Neural cell (in vitro differentiated cells): ENCODE measurements around the gene PLCH1. TPM values are rescaled to one million over a fixed set of nuclear protein-coding genes. Genes with fewer than 3 reads are reported as not detected.

Experiments
- H2AFZ ChIP-seq: fragments of 200-600, 300-800 bp; sonication (generic), shearing (Covaris generic); 2 replicates; pipeline ENCODE4 v1.6.0; 2014; ENCODE audit warnings: low read depth, mild to moderate bottlenecking, antibody characterized with exemption, low read length, moderate library complexity
- H3F3A ChIP-seq: fragments of 200-600 bp; shearing (Covaris generic); 2 replicates; pipeline ENCODE4 v1.6.1; 2016; ENCODE audit warnings: mild to moderate bottlenecking, moderate library complexity, mixed read lengths, antibody characterized with exemption, low read length; ENCODE audit not compliant: insufficient read depth, poor library complexity, severe bottlenecking
- H3K27ac ChIP-seq: fragments of 200-600, 300-800 bp; sonication (generic), shearing (Covaris generic); 2 replicates; pipeline ENCODE4 v1.5.1; 2014; ENCODE audit warnings: mild to moderate bottlenecking, low read length, moderate library complexity
- H3K27me3 ChIP-seq: fragments of 300-800, 200-600 bp; sonication (generic), shearing (Covaris generic); 2 replicates; pipeline ENCODE4 v1.6.0; 2014; ENCODE audit warnings: mild to moderate bottlenecking, low read depth, low read length, moderate library complexity; ENCODE audit not compliant: insufficient read depth
- H3K36me3 ChIP-seq: fragments of 300-800, 200-600 bp; sonication (generic), shearing (Covaris generic); 2 replicates; pipeline ENCODE4 v1.5.1; 2014; ENCODE audit warnings: mild to moderate bottlenecking, antibody characterized with exemption, low read length, moderate library complexity; ENCODE audit not compliant: insufficient read depth
- H3K4me2 ChIP-seq: fragments of 300-800, 200-600 bp; sonication (generic), shearing (Covaris generic); 2 replicates; pipeline ENCODE4 v1.6.0; 2014; ENCODE audit warnings: mild to moderate bottlenecking, low read length
- H3K4me3 ChIP-seq: fragments of 300-800, 200-600 bp; sonication (generic), shearing (Covaris generic); 2 replicates; pipeline ENCODE4 v1.5.1; 2014; ENCODE audit warnings: mild to moderate bottlenecking, low read length, moderate library complexity
- H3K79me2 ChIP-seq: fragments of 200-600 bp; shearing (Covaris generic); replicated peaks from 2 replicates; pipeline ENCODE4 v1.6.0; 2014; ENCODE audit warnings: mild to moderate bottlenecking, low read length, moderate library complexity; ENCODE audit not compliant: insufficient read depth
- H3K9ac ChIP-seq: fragments of 300-800, 200-600 bp; sonication (generic), shearing (Covaris generic); 2 replicates; pipeline ENCODE4 v1.6.1; 2016; ENCODE audit warnings: mild to moderate bottlenecking, low read length, mixed read lengths
- H3K9me2 ChIP-seq: fragments of 200-600 bp; shearing (Covaris generic); 2 replicates; pipeline ENCODE4 v1.6.1; 2016; ENCODE audit warnings: mild to moderate bottlenecking, low read length, mixed read lengths; ENCODE audit not compliant: insufficient read depth
- H3K9me3 ChIP-seq: fragments of 200-600, 300-800 bp; sonication (generic), shearing (Covaris generic); 2 replicates; pipeline ENCODE4 v1.6.1; 2016; ENCODE audit warnings: mild to moderate bottlenecking, mixed run types, low read length, moderate library complexity, mixed read lengths
- H4K20me1 ChIP-seq: fragments of 200-600 bp; shearing (Covaris generic); 2 replicates; pipeline ENCODE4 v1.6.1; 2016; ENCODE audit warnings: mild to moderate bottlenecking, mixed run types; ENCODE audit not compliant: insufficient read depth
- CTCF ChIP-seq: fragments of 450-650 bp; IDR thresholded peaks from 2 replicates; pipeline ENCODE4 v1.5.1; 2014; ENCODE audit warnings: antibody characterized with exemption, mild to moderate bottlenecking, moderate library complexity; ENCODE audit not compliant: poor library complexity, severe bottlenecking
- EP300 ChIP-seq: fragments of 450-650 bp; conservative IDR thresholded peaks from 2 replicates; pipeline ENCODE4 v1.6.1; 2014; ENCODE audit warnings: antibody characterized with exemption, mild to moderate bottlenecking, moderate library complexity; ENCODE audit not compliant: poor library complexity, severe bottlenecking
- EZH2 ChIP-seq: fragments of 200-600, 300-800 bp; shearing (Covaris generic), sonication (generic); IDR thresholded peaks from 2 replicates; pipeline ENCODE4 v1.6.1; 2014; ENCODE audit warnings: antibody characterized with exemption, low read length, borderline replicate concordance, mild to moderate bottlenecking; ENCODE audit not compliant: insufficient read depth, poor library complexity, severe bottlenecking
- MXI1 ChIP-seq: fragments of 450-650 bp; conservative IDR thresholded peaks from 2 replicates; pipeline ENCODE4 v1.6.1; 2014; ENCODE audit warnings: antibody characterized with exemption, mild to moderate bottlenecking; ENCODE audit not compliant: poor library complexity, severe bottlenecking
- POLR2AphosphoS5 ChIP-seq: IDR thresholded peaks from 2 replicates; pipeline ENCODE4 v1.6.1; 2012
- RAD21 ChIP-seq: fragments of 450-650 bp; conservative IDR thresholded peaks from 2 replicates; pipeline ENCODE4 v1.6.1; 2014; ENCODE audit warnings: antibody characterized with exemption, mild to moderate bottlenecking, moderate library complexity
- REST ChIP-seq: IDR thresholded peaks from 2 replicates; pipeline ENCODE4 v1.6.1; 2012; ENCODE audit warnings: borderline replicate concordance
- SMC3 ChIP-seq: fragments of 450-650 bp; conservative IDR thresholded peaks from 2 replicates; pipeline ENCODE4 v1.6.1; 2014; ENCODE audit warnings: antibody characterized with exemption, mild to moderate bottlenecking, moderate library complexity; ENCODE audit not compliant: poor library complexity
- TAF1 ChIP-seq: IDR thresholded peaks from 2 replicates; pipeline ENCODE4 v1.6.1; 2012; ENCODE audit warnings: low read depth
- polyA plus RNA-seq: library from polyadenylated mRNA; depleted of rRNA; stranded (reverse); fragments of >200 nt; gene quantifications from 2 replicates; pipeline ENCODE4 v1.2.3, GENCODE V29; 2014

The PLCH1 gene
- polyA plus RNA-seq, 1 donor from 2014 or later, result 13.5 TPM

GRCh38 chr3:155663467-155664212, 81.2 kb downstream of the PLCH1 start:
- H3K9ac ChIP-seq, result no peak overlapping the region
- no peak overlapping the region for H3K27ac ChIP-seq
- H3K79me2 ChIP-seq, result peaks cover 9% of the 10 kb centered on the region
- H3K36me3 ChIP-seq, result no peaks in the 10 kb centered on the region
- no peak for TF ChIP-seq EZH2
- TF ChIP-seq RAD21, result no peak
- no peak for TF ChIP-seq CTCF
- TF ChIP-seq SMC3, result no peak
- TF ChIP-seq POLR2AphosphoS5, result no peak
- TF ChIP-seq TAF1, result no peak
- no peak for TF ChIP-seq MXI1
- TF ChIP-seq REST, result no peak
- no peak for TF ChIP-seq EP300
- no peak overlapping the region for H2AFZ ChIP-seq
- H3K4me3 ChIP-seq, result no peak overlapping the region
- no peaks in the 10 kb centered on the region for H3F3A ChIP-seq
- H3K9me2 ChIP-seq, result no peaks in the 10 kb centered on the region
- no peaks in the 10 kb centered on the region for H3K27me3 ChIP-seq
- no peaks in the 10 kb centered on the region for H3K9me3 ChIP-seq
- no peaks in the 10 kb centered on the region for H4K20me1 ChIP-seq
- H3K4me2 ChIP-seq, result no peak overlapping the region

- Histone ChIP-seq H3K4me2 (no peak overlapping the region), H3K79me2 (peaks cover 9% of the 10 kb centered on the region), H3K9me3 (no peaks in the 10 kb centered on the region), H3K27ac (no peak overlapping the region), H3K27me3 (no peaks in the 10 kb centered on the region), H3K36me3 (no peaks in the 10 kb centered on the region), H3K9ac (no peak overlapping the region), H2AFZ (no peak overlapping the region), H3F3A (no peaks in the 10 kb centered on the region), H3K4me3 (no peak overlapping the region), H4K20me1 (no peaks in the 10 kb centered on the region), H3K9me2 (no peaks in the 10 kb centered on the region)
- TF ChIP-seq CTCF, result no peak
- no peak for TF ChIP-seq TAF1
- TF ChIP-seq SMC3, result no peak
- TF ChIP-seq RAD21, result no peak
- no peak for TF ChIP-seq EP300
- no peak for TF ChIP-seq REST
Observed at GRCh38 chr3:155661760-155662159, 83.1 kb downstream of the PLCH1 start.
